GM12872 (cell line): ENCODE measurements around the gene THSD4.

Source experiments
- TF ChIP-seq, protein P1 (sequence below): IDR thresholded peaks from 3 replicates; pipeline ENCODE4 v1.5.1; 2011; ENCODE audit warnings: low read depth, mild to moderate bottlenecking, low read length, moderate library complexity; ENCODE audit not compliant: insufficient read depth

THSD4 gene

GRCh38 chr15:71510763-71511162 lies 395.5 kb downstream of the THSD4 start:
- TF ChIP-seq, protein P1, sequence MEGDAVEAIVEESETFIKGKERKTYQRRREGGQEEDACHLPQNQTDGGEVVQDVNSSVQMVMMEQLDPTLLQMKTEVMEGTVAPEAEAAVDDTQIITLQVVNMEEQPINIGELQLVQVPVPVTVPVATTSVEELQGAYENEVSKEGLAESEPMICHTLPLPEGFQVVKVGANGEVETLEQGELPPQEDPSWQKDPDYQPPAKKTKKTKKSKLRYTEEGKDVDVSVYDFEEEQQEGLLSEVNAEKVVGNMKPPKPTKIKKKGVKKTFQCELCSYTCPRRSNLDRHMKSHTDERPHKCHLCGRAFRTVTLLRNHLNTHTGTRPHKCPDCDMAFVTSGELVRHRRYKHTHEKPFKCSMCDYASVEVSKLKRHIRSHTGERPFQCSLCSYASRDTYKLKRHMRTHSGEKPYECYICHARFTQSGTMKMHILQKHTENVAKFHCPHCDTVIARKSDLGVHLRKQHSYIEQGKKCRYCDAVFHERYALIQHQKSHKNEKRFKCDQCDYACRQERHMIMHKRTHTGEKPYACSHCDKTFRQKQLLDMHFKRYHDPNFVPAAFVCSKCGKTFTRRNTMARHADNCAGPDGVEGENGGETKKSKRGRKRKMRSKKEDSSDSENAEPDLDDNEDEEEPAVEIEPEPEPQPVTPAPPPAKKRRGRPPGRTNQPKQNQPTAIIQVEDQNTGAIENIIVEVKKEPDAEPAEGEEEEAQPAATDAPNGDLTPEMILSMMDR: no peak

DNA sequence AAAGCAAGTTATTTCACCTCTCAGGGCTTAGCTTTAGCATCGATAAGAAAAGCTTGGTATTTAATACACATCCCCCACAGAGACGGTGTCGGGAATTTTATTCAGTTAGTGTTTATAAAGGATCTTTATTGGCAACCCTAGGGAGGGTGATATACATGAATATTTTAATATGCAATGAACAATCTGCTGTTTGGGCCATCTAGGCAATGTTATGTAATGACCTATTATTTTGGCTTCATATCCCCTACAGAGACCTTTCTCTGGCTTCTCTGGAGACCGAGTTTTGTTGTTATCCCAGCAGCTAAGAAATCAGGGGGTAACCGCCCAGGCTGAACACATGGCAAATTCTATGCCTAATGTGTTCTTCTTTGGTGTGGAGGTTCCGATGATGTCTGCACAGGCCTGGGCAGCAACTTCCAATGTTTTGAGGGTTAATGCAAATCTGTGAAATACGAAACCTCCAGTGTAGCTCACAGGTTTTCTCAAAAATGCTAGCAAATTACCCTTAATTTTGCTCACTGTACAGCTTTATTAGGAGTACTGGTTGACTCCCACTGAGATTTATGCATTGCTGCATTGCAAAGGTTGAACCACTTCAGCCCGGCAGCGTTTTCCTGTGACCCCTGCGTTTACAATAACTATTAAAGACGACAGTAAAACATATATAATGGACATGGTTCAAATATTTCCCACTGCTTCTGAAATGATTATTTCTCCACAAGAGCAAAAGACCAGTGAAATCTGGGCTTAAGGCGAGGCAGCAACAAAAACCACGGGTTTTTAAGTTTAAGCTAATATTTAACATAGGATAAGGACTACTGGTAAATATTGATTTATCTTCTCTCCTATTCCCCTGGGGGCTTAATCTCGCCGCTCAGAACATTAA lies 396.8 kb downstream of the THSD4 start:
- TF ChIP-seq, protein P1: no peak

DNA sequence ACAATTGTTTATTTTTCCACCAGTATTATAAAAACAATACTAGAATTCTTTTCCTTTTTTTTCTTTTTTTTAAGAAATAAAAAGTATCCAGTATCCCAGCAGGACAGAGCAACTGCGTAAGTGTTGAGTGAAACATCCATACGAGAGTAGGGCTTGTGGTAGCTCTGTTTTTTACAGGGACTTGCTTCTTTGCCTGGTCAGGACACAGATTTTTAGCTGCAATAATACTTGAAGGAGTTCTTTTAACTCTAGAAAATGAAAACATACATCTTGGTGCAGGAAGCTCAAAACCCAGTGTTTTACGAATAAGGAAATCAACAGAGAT lies 397.4 kb downstream of the THSD4 start:
- TF ChIP-seq, protein P1: no peak

DNA sequence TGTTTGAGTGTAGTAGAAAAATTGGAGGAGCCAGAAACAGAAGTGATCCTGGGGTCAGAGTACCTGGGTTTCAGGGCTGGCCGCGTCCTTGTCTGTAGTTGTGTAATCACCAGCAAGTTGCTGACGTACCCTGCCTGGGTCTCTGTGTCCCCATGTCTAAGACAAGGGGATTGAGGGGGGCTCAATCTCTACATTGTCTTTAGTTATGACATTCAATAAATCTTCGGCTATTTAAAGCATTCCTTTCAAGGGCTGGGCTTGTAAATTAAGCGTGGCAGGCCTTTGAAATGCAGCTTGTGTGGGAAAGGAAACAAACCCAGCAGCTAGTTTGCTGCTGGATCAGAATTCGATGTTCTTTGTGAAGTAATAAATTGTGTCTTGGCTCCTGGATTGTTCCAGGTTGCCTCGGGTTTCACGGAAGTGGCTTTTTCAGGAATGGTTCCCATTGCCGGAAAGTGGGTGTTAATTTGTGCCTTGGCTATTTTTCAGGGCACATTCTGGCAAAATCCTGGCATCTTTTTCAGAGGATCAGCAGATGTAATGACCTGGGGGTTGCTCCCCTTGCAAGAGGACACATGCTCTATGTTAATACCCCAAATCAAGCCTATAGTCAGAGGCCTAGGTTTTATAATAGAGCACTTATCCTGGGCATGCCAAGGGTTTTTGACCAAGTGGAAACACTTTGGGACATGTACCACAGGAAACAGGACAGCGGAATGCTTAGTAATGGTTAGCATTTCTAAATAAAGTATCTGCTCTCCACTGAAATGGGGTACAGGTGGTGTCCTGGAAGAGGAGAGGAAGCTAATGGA lies 400.3 kb downstream of the THSD4 start:
- TF ChIP-seq, protein P1: no peak

DNA sequence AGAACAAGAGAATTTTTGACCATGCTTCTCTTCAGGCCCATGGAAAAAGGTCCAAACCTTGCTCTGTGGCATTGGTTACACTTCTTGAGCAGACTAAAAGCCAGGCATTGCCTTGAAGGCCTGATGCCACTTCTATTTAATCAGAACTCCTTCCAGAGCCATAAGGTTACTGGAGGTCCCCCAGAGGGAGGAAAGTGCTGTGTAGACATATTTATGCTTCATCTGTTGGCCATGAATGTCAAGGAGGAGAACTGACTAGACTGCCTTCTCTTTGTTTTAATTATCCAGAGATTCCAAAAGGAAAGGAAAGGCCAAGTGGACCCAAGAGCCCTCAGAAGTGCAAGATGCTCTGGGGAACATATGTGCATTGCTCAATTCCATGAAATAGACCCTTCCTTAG lies 402.5 kb downstream of the THSD4 start:
- TF ChIP-seq, protein P1: no peak

GRCh38 chr15:71518661-71519060 lies 403.4 kb downstream of the THSD4 start:
- TF ChIP-seq, protein P1: no peak

DNA sequence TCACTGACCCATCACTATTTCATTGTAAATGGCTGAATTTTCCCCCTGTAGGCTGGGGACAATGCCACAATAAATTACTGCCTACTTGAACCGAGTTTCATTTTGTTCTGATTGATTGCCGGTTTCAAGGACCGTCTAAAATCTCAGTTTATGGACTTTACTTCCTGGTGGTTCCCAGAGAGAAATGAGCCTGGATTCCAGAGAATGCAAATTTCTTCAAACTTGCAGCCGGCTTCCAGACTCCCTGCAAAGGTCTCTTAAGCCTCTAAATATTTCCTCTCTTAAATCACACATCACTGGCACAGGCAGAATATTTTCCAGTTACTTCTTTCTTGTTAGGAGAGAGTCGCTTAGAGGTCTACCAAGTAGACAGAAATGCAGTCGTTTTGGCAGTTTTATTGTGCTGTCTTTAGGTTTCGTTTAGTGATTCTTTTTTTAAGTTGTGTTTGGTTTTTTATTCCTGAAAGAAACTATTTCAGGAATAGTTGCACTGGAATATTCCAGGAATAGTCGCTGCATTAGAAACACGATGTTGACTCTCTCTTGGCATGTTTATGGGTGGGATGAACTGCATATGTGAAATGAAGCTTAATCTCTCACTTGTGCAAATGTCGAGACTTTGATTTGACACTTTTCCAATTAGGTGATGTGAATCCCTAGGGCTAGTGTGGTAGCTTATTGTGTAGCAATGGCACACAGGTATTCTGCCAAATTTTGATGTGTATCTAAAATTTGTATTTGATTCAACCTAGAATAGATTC lies 411.0 kb downstream of the THSD4 start:
- TF ChIP-seq, protein P1: no peak
